ENCODE measurements around the gene LANCL2. TPM values are rescaled to one million over a fixed set of nuclear protein-coding genes. Genes with fewer than 3 reads are reported as not detected.

Gene LANCL2
- total and polyA plus RNA-seq, 10 donors: 4.7 to 13.5 (median 9.6) TPM

DNA sequence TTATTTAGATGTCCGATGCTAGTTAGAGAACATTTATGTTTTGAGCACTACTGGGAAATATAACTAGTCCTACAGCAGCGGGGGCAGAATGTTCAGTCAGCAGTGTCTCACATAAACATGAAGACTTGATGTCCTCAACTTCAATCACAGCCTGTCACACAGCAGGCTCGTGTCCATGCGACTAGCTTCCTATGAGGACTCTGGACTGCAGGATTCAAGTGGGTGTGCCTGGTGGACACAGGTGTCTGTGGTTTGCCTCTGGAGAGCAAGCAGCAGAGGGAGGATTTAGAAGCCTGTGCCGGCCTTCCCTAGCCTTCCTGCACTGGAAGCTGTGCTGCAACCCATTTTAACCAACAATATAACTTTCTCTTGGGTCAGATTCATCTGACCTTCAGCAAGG is 30.0 kb upstream of the LANCL2 start:
- no peaks in the 10 kb centered on the region for H3K4me1 ChIP-seq
- no peak for TF ChIP-seq POLR2A (IDR thresholded peaks at IDR 0.05)
- TF ChIP-seq, protein P1, sequence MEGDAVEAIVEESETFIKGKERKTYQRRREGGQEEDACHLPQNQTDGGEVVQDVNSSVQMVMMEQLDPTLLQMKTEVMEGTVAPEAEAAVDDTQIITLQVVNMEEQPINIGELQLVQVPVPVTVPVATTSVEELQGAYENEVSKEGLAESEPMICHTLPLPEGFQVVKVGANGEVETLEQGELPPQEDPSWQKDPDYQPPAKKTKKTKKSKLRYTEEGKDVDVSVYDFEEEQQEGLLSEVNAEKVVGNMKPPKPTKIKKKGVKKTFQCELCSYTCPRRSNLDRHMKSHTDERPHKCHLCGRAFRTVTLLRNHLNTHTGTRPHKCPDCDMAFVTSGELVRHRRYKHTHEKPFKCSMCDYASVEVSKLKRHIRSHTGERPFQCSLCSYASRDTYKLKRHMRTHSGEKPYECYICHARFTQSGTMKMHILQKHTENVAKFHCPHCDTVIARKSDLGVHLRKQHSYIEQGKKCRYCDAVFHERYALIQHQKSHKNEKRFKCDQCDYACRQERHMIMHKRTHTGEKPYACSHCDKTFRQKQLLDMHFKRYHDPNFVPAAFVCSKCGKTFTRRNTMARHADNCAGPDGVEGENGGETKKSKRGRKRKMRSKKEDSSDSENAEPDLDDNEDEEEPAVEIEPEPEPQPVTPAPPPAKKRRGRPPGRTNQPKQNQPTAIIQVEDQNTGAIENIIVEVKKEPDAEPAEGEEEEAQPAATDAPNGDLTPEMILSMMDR (IDR thresholded peaks at IDR 0.05 in 8 of 11, conservative IDR thresholded peaks at IDR 0.05 in 3 of 11): no peak
- TF ChIP-seq POLR2AphosphoS5 (IDR thresholded peaks at IDR 0.05): no peak
- no peak overlapping the region for H3K27ac ChIP-seq
- no peaks in the 10 kb centered on the region for H3K9me3 ChIP-seq
- no peak for DNase-seq
- H3K4me3 ChIP-seq: no peak overlapping the region
- no peaks in the 10 kb centered on the region for H3K36me3 ChIP-seq
- intact Hi-C loops (cut with DNase I; ENCODE audit: low total_unique reads): no loop called here
- H3K27me3 ChIP-seq (replicated peaks in 1 of 7): no peaks in the 10 kb centered on the region
- WGBS, 5 donors: 84 to 93% (median 86%) methylated on average over 5 of the region's 5 CpGs

DNA sequence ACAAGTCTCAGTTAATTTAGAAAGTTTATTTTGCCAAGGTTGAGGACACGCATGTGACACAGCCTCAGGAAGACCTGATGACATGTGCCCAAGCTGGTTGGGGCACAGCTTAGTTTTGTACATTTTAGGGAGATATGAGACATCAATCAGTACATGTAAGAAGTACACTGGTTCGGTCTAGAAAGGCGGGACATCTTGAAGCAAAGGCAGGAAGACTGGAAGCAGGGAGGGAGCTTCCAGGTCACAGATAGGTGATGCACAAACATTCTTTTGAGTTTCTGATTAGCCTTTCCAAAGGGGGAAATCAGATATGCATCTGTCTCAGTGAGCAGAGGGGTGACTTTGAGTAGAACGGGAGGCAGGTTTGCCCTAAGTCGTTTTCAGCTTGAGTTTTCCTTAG is 29.4 kb upstream of the LANCL2 start:
- Histone ChIP-seq H3K4me1 (no peaks in the 10 kb centered on the region), H3K27me3 (replicated peaks in 1 of 7) (no peaks in the 10 kb centered on the region), H3K27ac (no peak overlapping the region), H3K36me3 (no peaks in the 10 kb centered on the region), H3K9me3 (no peaks in the 10 kb centered on the region), H3K4me3 (no peak overlapping the region)
- 76 to 82% (median 81%) methylated on average over 5 of the region's 5 CpGs for WGBS, 5 donors
- intact Hi-C loops (cut with DNase I; ENCODE audit: low total_unique reads): no loop called here
- TF ChIP-seq POLR2AphosphoS5 (IDR thresholded peaks at IDR 0.05): no peak
- TF ChIP-seq, protein P1 (IDR thresholded peaks at IDR 0.05 in 8 of 11, conservative IDR thresholded peaks at IDR 0.05 in 3 of 11): no peak
- no peak for TF ChIP-seq POLR2A (IDR thresholded peaks at IDR 0.05)
- no peak for DNase-seq

DNA sequence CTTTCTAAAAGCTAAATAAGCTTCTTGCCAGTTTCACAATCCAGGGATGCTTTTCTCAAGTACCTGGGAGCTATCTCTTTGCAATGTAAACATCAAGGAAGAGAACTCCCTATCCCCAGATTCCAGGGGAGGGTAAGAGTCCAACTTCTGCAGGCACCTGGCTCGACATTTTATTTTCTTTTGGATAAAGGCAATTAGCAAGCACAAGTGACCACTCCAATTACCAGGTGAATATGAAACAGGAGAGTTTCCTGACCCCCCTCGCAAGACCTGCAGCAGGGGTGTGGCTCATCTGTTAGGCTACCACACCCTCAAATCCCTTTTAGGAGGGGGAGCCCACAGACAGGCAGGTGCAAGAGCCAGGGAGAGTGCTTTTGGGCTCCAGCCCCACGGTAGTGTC is 28.6 kb upstream of the LANCL2 start:
- Histone ChIP-seq H3K36me3 (no peaks in the 10 kb centered on the region), H3K27ac (no peak overlapping the region), H3K4me1 (no peaks in the 10 kb centered on the region), H3K9me3 (no peaks in the 10 kb centered on the region), H3K27me3 (replicated peaks in 1 of 7) (no peaks in the 10 kb centered on the region), H3K4me3 (no peak overlapping the region)
- WGBS, 5 donors: 74 to 86% (median 84%) methylated on average over 3 of the region's 3 CpGs
- TF ChIP-seq POLR2A (IDR thresholded peaks at IDR 0.05): no peak
- TF ChIP-seq, protein P1 (IDR thresholded peaks at IDR 0.05 in 8 of 11, conservative IDR thresholded peaks at IDR 0.05 in 3 of 11): no peak
- TF ChIP-seq POLR2AphosphoS5 (IDR thresholded peaks at IDR 0.05): no peak
- intact Hi-C loops (cut with DNase I; ENCODE audit: low total_unique reads): no loop called here
- no peak for DNase-seq

DNA sequence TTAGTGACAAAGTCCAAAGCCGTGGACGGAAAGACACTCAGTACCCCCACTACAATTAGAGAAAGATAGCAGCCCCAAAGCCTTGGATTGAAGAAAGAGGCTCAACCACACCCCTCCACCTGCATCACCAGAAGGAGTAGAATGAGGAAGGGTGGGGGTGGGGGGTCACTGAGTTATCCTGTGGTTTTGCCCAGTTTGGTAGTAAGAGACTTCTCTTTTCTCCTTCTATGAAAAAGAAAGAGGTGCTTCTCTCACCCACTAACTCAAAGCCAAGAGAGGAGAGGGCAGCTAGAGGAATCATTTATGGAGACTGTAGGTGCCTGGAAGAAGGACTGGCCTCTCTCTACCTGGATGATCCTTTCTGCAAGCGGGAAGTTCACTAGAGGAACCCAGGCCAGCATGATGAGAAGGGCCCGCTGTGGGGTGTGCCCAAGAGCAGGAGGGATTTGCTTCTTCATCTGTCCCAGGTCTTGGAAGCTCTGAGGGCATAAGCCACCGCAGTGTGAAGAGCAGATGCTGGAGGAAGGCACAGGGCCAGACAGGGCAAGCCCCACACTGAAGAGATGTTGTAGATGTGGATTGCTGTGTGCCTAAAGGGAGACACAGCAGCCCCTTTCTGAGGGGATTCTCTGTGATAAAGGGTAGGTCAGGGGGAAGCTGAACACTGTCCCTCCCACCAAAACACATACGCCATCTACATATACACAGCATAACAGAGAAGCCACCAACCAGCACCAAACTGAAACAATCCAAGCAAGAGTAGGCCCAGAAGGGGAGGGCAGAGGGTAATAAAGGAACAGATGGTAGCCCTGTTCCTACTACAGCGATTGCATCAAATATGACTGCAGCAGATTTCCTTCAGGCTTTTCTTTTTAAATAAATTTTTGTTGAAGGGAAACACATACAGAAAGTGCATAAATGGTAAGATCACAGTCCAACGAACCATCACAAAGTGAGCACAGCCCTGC is 25.8 kb upstream of the LANCL2 start:
- Histone ChIP-seq H3K4me3 (no peak overlapping the region), H3K27ac (no peak overlapping the region), H3K4me1 (no peaks in the 10 kb centered on the region), H3K27me3 (replicated peaks in 1 of 7) (peaks cover 0 to 8% (median 0%) of the 10 kb centered on the region in 7 donors), H3K36me3 (no peaks in the 10 kb centered on the region), H3K9me3 (peaks cover 0 to 8% (median 0%) of the 10 kb centered on the region in 8 donors)
- WGBS, 5 donors: 77 to 86% (median 79%) methylated on average over 8 of the region's 8 CpGs
- intact Hi-C loops (cut with DNase I; ENCODE audit: low total_unique reads): no loop called here
- TF ChIP-seq, protein P1 (IDR thresholded peaks at IDR 0.05 in 8 of 11, conservative IDR thresholded peaks at IDR 0.05 in 3 of 11): no peak
- no peak for TF ChIP-seq POLR2A (IDR thresholded peaks at IDR 0.05)
- no peak for DNase-seq
